Inflammatory macrophage (primary cell): Measurements from ENCODE around the gene HIGD2A.

Experiments
- DNase-seq, 2 donors: peaks; one replicate each; pipeline ENCODE4 v3.0.0-alpha.2; 2020 to 2022
- total RNA-seq, 18 experiments: gene quantifications; one replicate each; lab custom pipeline; 2026; ENCODE audit warnings: mixed read lengths in 6 of 18, inconsistent platforms in 2 of 18; lab: John Stamatoyannopoulos, UW

HIGD2A gene, protein sequence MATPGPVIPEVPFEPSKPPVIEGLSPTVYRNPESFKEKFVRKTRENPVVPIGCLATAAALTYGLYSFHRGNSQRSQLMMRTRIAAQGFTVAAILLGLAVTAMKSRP
- total RNA-seq: 37.8 to 98.3 (median 57.3) reads per million in 18 experiments

DNA sequence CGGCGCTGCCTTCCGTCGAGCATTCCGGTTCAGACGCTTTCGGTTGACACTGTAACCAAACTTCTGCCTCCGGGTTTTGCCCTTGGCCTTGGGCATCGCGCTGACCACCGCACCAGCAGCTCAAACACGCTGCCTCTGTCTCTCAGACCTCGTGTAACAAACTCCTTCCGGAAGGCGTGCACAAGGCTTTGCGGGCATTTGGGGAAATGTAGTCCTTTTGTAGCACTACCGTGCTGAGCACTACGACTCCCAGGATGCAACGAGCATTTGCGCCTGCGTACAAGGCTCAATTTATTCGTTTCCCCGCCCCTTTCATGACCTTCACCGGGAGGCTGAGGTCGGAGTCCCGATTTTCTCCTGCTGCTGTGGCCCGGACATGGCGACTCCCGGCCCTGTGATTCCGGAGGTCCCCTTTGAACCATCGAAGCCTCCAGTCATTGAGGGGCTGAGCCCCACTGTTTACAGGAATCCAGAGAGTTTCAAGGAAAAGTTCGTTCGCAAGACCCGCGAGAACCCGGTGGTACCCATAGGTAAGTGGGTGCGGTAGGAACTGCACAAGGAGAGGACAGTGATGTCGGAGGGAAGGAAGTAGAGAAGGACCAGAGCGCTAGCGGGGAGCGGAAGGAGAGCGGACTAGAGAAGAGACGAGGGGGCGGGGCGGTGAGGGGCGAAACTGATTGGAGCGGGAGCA lies at the start of gene HIGD2A, which contains the start of gene NOP16:
TSS of gene HIGD2A (plus strand) at position 308 of the 691 bp plus-strand sequence. CDS start at position 377, 69 bp downstream.
TSS of gene NOP16 (minus strand) at position 155 of the 691 bp plus-strand sequence. CDS start at position 96, 59 bp downstream.
- peak; percentile 99 to 100 for DNase-seq

DNA sequence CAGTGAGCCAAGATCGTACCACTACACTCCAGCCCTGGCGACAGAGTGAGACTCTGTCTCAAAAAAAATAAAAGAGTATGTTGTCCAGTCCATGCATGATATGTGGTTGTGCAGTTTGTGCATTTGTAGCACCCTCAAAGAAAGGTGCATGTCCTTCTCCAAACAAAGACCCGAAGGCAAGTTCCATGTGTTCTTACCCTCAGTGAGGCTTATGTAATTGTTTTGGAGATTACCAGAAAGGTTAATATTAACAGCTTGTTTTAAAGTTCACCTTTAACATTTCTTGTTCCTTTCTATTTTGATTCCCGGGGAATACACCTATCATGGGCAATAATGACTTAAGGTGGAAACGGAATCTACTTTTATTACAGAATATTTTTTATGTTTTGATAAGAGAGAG lies 49.2 kb upstream of the HIGD2A start:
- no peak for DNase-seq

DNA sequence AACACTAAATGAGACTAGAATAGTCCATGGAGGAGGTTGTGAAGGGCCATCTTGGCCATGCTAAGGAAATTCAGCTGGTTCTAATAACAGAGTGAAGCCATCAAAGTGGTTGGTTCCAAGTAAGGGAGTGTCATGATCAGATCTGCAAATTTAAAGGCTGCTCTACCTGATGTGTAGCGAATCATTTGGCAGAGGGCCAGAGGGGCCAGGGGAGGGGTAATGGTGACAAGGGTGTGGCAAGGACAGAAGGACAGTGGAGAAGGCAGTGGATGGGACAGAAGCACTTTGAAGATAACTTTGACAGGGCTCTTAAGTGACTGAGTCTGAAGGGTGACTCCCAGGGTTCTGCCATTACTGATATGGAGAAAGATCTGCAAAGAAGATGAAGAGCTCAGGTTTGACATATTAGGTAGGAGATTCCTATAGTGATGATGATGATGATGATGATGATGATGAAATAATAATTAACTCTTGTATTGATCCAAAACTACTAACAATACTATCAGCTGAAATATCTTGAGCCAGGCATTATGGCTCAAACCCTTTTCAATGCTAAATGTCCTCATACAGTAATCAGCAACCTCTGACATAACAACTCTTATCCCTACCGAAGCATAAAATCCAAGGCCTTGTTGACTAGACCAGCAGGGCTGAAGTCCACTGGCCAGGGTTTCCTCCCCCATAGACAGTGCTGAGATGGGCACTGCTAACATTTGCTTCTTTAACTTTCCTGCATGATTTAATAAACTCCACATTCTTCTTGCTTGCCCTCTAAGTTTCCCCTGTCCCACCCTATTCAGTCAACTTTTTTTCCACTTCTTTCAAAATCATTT lies 47.0 kb upstream of the HIGD2A start:
- no peak for DNase-seq

DNA sequence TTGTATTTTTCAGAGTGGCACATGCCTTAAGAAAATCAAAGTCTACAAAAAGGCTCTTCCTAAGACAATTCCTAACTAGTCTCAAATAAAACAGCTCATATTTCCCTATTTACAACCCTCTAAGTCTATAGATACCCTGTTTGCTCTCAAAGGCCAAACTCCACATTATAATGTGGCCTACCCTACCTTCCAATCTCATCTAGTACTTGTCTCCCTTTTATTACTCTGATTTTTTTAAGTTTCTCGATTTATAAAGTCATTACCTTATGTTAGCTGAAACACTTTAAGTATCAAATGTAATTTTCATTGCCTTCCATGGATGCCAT lies 46.4 kb upstream of the HIGD2A start:
- no peak for DNase-seq

DNA sequence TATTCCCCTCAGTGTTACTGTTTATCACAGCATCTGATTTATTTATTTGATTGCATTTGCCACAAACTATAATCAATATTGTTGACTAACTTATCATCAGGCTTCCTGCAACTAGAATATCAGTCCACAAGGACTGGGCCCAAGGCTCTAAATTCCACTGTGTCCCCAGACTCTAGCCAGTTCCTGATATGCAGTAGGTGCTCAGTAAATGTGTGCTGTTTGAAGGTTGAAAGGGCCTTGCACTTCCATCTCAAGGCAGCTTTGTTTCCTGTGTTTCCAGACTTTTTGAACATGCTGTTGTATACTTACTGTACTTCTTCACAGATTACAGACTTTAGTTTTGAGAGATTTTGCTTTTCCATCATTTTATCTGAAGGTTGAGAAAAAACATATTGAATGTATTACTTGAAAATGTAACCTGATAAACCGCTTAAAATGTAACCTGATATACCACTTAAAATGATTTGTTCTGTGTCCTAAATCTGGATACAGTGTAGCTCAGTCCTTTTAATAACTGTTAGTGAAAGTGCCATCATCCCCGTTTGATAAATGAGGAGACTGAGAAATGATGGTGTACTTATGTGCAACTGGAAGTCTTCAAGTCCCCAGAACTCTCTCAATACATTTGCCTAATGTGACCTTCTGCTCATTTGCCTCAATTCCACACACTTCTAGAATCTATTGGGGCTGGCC lies 45.6 kb upstream of the HIGD2A start:
- DNase-seq: no peak

DNA sequence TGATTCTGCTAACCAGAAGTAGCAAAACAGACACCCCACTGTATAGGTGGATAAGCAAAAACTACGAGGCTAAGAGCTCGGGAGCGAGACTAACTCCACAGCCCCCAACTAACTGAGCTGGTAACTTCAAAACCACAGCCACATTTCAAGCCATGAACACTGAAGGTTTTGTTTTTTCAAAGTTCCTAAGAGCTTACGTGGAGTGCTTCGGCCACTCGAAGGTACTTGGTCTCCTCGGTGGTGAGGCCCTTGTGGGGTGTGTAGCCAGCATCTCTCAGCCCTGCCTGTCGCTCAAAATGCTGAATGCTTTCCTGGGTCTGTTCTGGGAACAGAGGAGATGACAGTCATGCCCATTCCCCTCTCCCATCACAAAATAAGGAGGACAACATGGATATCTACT lies 38.1 kb upstream of the HIGD2A start:
- DNase-seq: no peak

DNA sequence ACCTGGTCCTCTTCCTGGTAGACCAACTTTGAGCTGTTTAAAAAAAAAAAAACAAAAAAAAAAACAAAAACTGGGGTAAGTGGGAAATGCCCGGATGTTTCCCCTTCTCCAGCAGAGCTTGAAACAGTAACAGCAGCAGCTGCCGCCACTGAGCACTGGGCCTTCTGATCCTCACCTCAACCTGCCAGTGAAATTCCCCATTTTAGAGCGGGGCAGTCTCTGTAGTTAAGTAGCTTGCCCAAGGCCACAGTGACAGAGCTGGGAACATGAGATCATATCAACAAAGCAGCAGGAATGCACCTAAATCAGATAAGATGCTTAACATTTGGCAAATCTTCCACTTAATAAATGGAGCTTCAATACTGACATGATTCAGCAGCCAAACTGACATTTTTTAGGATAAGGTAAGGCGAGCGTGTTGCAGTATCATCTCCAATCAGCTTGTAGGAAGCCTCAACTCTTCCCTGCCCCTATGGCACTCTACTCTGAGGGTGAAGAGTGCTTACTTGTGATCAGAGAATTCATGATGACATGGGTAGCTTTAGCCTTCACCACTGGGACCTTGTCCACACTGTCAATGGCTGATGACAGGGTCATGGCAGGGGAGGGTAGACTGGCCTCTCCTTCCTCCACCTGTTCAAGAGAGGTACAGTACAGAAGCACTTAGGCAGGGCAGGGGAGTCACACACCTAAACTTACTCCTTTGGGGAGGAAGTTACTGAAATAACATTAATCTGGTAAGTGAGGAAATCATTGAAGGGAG lies 36.3 kb upstream of the HIGD2A start:
- DNase-seq: no peak

DNA sequence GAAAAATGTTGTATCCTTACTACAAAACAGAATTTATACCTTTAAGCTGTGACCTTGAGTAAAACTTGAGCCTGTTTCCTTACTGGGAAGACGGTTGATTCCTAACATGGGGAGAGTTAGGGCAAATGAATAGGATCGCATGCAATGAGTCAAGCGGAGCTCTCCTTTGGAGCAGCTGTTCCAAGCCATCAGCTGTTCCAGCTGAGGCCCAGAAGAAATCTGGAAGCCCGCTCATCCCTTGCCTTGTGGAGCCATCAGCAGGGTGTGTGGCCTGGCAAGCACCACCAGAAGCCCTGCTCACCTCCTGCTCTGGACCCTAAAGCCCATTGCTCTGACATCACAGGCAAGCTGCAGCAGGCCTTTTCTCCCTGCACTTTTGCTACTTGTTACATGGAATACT lies 35.0 kb upstream of the HIGD2A start:
- DNase-seq: no peak

DNA sequence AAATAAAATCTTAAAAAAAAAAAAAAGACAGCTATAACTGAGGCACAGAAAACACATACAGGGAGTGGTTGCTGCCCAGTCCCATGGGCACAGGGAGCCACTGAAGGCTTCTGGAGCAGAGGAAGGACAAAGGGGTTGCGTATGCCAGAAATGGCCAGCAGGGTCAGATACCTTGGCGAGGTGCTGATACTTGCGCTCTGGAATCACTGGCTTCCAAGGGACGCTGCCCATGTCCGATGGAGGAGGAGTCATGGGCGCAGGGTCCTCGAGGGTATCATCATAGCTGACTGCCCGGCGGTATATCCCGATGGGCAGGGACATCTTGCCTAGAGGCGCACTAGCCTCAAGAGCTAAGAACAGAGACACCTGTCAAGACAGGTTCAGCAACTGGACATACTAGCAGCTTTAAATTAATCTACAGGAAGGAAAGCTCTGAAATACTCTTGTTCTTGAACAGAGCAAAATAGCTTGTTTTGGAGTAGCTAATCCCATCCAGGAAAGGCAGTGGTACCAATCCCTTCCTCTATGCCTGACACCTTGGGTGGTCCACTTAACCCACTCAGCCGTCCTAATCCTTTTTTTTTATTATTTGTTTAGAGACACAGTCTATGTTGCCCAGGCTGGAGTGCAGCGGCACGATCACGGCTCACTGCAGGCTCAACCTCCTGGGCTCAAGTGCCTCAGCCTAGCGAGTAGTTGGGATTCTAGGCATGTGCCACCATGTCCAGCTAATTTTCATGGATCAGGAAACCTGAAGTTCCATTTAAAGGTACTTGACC lies 33.0 kb upstream of the HIGD2A start:
- no peak for DNase-seq

DNA sequence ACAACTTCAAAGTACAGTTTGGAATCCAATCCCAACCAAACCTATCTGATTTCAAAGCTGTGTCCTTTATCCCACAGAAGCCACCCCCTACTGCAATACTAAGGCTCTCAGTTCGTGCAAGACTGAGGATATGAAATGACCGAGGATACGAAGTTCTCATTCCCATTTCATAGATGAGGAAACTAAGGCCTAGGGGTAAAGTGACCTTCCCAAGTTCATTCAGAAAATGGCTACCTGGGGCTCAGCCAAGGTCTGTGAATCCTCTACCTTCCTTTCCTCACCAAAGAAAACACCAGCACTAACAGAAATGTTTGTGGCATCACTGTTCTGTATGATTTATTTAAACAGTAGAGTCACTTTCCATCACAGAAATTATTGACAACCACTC lies 32.4 kb upstream of the HIGD2A start:
- DNase-seq: no peak

DNA sequence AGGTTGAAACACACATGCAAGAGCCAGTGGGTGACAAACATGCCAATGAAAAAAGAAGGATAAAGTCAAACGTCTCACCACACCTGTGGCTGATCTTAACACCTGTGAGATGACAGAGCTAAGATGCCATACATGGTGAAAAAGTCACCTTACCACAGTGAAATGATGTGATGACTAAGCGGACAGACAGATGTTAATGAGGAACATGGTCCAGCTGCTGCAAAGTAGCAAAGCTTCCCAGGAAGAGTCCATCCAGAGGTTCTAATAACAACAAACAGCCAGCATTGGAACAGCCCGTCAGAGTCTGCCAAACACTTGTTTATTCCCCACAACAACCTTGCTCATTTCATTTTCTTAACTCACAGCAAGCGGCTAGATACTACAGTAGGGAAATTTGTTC lies 28.9 kb upstream of the HIGD2A start:
- no peak for DNase-seq

DNA sequence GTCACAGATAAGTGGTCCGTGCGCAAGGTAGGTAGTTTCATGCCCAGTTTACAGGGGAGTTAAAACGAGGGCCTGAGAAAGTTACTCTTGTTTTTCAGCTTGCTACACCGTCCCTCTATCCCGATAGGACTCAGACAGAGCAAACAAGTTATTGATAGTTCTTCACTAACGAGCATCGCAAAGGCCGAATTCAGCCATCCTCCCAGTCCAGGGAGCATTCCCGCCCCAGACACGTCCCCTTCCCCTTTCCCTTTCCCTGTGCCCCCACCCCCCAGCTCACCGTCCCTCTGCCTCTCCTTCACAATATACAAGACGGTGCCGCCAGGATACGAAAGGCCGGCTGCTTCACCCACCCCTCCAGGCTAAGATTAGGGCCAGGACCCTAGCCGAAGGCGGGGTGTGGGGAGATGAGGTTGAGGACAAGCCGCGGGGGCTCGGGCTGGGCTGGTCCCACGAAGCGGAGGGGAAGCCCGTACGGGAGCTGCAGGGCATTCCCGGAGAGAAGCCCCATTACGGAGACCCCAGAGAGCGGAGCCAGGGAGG lies 27.6 kb upstream of the HIGD2A start:
- no peak for DNase-seq

DNA sequence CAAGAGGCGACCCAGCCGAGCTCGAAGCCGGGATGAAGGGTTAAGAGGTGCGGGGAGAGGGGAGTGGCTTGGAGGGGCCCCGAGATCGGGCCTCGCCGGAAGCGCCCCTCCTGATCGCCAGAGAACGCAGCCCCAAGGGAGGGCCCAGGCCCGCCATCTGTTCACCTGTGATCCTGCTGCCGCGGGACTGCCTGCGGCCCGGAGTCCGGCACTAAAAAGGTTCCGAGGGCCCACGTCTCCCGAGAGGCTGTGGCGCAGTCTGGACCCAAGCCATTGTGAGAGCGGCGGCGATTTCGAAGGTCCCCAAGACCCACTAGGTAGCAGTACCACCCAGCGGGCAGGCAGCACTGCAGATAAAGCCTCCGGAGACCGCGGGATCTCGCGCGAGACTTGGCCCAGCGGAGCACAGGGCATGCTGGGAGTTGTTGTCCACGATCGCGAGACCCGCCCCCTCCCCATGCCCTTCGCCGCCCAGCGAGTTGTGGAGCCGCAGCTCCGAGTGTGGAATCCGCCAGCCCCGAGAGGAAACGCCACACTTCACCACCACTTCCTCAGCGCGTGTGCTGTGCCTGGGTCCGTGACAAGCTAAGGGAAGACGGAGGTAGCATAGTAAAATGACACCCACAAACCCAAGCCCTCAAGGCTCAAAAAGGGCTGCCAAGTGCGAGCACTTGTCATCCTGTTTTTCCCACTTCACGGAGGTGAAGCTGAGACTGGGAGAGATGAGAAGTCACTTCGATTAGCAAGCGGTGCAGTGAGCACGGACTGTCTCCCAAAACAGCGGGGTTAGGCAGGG lies 26.9 kb upstream of the HIGD2A start, which contains the start of gene KIAA1191:
TSS of gene KIAA1191 (minus strand) at position 328 of the 796 bp plus-strand sequence. CDS start 2,256 bp downstream, outside the sequence.
- DNase-seq: peak; percentile 91 to 95

DNA sequence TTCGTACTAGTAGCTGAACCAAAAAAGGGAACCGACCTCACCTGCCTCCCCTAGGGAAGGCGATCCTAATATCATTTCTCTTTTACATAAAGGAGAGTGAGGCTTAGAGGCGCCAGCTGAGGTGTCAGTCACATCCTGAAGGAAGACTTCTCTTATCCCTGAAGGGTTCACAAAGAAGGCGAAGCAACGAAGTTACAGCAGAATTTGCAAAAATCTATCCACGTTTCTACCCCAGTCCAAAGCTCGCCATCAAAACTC lies 26.4 kb upstream of the HIGD2A start:
- DNase-seq: no peak

DNA sequence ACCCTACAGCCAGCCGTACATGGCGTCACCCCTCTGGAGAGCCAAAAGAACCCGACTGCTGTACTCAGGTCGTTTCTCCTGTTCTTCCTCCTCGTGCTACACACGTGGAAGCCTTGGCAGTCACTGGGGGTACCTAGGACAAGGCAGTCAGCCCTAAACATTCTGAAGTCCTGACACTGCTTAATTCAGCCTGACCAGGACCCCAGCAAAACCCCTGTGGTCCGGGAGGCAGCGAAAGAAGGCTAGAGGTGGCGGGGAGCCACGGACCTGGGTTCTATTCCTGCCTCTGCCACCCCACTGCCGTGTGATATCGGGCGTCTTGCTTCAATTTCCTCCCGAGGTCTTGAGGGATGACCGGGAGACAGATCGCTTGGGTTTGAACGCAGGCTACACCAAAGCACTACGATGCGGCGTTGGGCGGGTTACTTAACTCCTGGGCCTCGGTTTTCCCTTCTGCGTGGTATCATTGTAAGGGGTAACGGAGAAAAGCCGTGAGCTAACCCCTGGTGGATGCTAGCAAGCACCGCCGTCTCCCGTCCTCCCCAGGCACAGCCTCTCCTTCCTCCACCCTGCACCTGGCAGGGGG lies 23.7 kb upstream of the HIGD2A start:
- no peak for DNase-seq

DNA sequence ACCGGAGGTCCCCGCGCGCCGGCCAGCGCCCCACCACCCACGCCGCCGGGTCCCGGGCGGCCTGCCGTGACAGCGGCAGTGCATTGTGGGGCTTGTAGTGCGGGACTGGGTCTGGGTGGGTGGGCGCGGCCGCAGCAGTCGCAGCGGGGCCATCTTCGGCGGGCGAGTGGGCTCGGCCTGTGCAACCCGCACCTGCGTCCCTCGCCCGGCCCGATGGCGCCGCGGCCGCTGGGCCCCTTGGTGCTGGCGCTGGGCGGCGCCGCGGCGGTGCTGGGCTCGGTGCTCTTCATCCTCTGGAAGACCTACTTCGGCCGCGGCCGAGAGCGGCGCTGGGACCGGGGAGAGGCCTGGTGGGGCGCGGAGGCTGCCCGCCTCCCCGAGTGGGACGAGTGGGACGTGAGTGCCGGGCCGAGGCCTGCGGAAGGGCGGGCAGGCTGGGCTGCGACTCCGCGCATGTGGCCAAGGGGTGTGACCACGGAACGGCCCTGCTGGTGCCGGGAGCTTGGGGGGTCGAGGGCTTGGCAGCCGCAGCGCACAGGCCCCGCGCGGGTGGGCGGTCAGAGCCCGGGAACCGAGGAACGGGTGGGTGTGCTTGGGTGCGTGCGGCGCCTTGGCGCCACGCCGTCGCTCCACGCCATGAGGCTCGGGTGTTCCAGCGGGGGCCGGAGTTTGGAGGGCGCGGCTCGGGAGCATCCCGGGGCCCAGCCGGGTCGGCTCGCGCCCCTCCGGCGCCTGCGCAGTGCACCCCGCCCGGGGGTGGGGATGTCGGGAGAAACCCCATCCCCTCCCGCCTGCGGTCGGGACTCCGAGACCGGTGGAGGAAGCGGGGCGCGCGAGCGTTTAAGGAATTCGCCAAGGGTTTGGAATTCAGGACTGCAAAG lies 23.0 kb upstream of the HIGD2A start, which contains the start of gene ARL10:
TSS of gene ARL10 (plus strand) at position 137 of the 881 bp plus-strand sequence. CDS start at position 214, 77 bp downstream.
- peak in 1 of 2 donors; percentile 42 for DNase-seq

DNA sequence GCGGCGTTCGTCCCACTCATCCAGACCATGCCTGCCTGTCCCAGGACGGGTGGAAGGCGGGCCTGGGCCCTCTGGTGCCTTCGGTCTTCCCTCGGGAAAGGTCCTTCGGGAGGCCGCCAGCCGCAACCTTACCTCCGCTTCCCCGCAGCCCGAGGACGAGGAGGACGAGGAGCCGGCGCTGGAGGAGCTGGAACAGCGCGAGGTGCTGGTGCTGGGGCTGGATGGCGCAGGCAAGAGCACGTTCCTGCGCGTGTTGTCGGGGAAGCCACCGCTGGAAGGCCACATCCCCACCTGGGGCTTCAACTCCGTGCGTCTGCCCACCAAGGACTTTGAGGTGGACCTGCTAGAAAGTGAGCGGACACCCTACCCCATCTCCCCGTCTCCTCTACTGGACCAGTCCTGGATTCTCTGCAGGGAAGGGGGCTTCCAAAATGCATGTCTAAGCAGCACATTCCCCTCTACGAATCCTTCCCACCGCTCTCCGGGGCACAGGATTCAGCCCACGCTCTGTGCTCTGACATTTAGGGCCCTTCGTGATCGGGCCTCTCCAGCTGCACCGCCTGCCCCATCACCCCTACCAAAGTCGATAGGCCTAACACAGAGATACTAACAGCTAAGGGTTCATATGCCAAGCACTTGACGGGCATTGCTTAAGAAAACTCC lies 22.2 kb upstream of the HIGD2A start:
- no peak for DNase-seq

DNA sequence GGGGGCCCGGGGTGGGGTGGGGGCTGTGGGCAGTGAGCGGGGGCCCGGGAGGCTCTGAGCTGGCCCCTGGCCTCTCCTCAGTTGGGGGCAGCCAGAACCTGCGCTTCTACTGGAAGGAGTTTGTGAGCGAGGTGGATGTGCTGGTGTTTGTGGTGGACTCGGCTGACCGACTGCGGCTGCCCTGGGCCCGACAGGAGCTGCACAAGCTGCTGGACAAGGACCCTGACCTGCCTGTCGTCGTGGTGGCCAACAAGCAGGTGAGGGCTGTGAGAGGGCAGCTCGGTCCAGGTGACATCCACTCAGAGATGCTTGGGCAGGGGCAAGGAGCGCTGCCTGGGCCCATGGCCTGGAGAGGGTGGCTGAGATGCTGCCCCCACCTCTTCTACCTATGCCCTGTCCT lies 19.8 kb upstream of the HIGD2A start:
- DNase-seq: no peak
